HG03469 (cell line): ENCODE measurements around the gene APOD.
A peak's percentile ranks its signal among the peaks of the same experiment; 100 is the strongest.
"Not testable (repeated sequence)": the region's sequence is repeated elsewhere in the genome, so short reads cannot be mapped to it uniquely, and the experiment has no call there.

ENCODE experiments used
- ATAC-seq: cut with Tn5 transposase; IDR thresholded peaks from one replicate; pipeline ENCODE4 v1.9.1; 2021; ENCODE audit warnings: mild to moderate bottlenecking, moderate library complexity, moderate number of reproducible peaks; ENCODE audit not compliant: unreplicated experiment

The APOD gene

GRCh38 chr3:195583831-195584542 is at the start of gene APOD:
APOD (minus strand) TSS chr3:195583940; CDS start chr3:195579461, 4,479 bp downstream.
- ATAC-seq = no peak

GRCh38 chr3:195633351-195633750 is 49.6 kb upstream of the APOD start:
- ATAC-seq = not testable (repeated sequence)

DNA sequence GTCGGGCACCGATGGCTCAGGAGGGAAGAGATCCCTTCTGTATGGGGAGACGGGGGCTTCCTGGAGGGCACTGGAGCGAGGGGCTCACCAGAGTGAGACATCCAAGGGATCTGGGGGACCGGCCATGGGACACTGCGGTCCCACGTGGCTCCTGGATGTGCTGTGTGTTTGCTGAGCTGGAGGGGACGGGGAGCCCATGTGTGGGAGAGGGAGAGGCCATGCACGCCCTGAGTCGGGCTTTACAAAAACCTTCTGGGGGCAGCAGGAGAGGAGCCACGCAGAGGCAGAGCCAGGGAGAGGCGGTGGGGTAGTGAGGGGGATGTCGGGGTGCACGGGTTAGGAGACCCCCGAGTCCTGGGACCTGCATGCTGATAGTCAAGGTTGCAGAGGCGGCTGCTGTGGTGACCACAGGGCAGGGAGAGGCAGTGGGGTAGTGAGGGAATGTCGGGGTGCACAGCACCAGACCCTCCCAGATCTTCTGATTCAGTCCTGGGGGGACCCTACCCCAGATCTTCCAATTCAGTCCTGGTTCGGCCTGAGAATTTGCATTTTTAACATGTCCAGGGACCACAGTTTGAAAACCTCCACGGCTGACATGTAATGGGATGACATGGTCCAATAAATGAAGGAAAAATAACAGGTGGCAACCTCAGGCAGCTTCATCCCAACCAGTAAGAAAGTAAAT is 48.9 kb upstream of the APOD start:
- not testable (repeated sequence) for ATAC-seq

DNA sequence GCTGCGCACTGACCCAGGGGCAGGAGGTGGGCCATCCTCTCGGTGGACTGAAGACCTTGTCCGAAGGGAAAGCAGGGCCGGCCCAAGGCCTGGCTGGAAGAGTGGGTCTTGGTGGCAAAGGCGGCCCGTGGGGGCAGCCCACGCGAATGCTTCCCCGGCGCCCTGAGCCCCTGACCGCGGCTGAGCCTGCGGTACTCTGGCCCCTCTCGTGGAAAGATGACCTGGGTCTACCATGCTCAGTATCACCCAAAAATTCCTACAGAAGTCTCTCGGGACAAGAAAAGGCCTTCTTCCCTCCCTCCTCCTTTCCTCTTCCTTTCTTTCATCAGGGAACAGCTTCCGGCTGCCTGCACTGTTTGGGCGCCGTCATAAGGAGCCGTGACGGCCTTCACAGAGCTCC is 48.3 kb upstream of the APOD start:
- ATAC-seq = not testable (repeated sequence)

DNA sequence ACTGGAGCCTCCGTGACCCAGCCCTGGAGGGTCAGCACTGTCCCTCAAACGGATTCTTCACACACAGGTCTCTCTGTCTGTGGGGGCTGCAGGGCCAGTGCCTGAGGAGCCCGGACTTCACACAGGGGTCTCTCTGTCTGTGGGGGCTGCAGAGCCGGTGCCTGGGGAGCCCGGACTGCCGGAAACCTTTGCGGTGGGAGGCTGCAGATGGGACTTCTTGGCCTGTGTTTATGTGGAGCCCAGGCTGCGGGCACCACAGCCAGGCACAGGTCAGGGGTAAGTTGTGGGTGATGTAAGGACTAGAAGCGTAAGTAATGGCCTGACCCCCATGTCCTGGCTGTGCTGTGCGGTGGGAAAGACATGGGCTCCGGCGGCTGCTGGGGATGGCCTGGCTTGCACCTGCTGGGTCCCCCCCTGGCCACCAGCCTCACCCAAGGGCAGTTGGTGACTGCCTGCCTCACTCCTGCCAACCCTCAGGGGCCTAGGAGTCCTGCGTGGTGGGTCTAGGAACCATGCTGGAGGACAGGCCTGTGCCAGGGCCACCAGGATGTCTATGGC is 47.3 kb upstream of the APOD start:
- ATAC-seq = not testable (repeated sequence)

GRCh38 chr3:195630086-195630917 is 46.6 kb upstream of the APOD start:
- ATAC-seq = peak; percentile 34

- ATAC-seq = not testable (repeated sequence)
Observed at GRCh38 chr3:195629682-195630081, 45.9 kb upstream of the APOD start.

DNA sequence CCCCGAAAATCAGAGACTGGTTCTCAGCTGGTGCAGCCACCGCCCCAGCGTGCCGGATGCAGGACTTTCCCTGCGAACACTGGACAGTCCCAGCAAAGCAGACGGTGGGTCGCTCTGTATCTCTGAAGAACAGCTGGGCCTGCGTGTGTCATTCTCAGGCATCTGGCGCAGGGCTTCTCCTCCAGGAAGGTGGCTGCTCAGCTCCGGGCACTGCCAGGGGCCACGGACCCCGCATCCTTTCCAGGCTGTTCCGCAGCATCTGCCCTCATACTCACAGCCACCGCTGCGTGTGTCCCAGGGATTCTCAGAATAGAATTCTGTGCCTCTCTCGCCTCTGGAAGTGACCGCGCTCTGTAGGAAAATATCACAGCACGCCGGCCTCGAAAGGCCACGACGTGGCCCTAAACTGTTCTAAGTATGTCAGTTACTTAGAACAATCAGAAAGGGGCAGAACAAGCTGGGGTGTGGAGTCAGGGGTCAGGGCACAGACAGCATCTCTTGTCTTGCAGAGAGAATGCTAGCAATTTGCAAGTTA is 44.7 kb upstream of the APOD start:
- not testable (repeated sequence) for ATAC-seq

GRCh38 chr3:195627515-195628385 is 44.0 kb upstream of the APOD start:
- not testable (repeated sequence) for ATAC-seq

DNA sequence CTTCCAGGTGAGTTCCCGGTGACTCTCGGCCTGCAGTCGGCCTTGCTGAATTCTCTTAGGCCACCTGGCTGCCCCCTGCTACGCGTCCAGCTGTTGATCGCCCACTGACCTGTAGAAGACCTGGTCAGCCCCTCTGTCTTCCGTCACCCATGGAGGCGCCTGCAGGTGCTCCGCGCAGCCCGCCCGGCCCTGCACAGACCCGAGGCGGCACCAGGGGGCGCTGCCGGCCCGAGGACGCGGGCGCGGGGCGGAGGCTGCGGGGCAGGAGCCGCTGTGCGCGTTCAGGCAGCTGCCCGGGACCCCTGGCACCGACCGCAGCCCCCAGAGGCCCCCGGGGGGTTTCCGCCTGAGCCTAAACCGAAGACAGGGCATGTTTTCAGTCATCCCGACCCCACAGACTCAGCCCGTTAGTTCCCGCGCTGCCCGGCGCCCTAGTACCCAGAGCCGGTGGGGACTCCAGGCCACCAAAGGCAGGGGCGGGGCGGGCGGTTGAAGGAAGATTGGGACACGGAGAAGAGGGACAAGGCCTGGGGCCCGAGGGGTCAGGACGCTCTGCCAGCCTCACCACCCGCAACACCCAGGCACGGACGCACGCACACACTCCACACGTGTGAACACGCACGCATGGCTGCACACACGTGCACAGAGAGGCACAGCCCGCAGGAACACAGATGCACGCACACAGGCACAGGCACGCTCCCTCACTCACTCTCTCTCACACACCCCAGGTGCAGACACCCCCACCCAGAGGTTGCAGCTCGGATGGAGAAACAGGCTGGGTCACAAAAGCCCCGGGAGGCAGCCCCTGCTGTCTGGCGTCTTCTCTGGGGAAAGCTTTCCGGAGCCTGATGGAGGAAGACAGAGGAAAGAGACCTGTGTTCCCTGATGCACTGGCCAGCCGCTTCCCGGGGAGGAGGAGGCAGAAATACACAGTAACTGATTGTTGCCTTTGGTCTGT is 41.1 kb upstream of the APOD start:
- ATAC-seq = peak; percentile 65

DNA sequence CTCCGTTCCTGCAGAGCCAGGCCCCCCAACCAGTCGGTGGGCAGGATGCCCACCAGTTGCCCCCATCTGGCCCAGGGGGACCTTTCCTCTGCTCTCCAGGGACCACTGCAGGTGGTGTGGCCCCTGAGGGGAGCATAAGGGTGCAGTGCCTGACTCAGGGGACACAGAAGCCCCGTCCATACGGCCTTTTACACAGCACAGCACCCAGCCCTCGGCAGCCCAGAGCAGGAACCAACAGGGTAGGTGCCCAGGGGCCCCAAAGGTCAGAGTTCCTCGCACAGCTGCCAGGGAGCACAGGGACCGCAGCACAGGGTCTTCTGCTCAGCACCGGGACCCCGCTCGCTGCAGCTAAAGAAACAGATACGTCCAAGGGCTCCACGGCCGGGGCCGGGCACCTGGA is 40.4 kb upstream of the APOD start:
- ATAC-seq = peak; percentile 11

GRCh38 chr3:195623217-195623965 is 39.7 kb upstream of the APOD start:
- ATAC-seq = not testable (repeated sequence)

- ATAC-seq = not testable (repeated sequence)
Observed at GRCh38 chr3:195622523-195623170, 38.9 kb upstream of the APOD start.

GRCh38 chr3:195622012-195622411 is 38.3 kb upstream of the APOD start:
- not testable (repeated sequence) for ATAC-seq

DNA sequence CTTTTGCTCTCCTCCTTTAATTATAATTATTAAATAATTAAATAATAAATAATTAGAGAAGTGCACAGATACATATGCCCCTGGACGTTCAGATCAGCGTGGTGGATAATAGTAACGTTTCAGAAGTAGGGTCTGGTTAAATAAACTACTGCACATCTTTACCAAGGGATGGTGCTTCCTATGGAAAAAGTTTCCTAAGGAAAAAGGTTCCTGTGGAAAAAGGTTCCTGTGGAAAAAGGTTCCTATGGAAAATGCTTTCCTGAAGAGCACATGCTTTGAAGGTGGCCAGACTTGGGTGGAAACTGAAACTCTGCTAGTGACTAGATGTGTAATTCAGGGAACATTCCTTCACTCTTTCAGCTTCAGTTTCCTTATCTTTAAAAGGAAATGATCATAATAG is 37.4 kb upstream of the APOD start:
- ATAC-seq = not testable (repeated sequence)

GRCh38 chr3:195620476-195620875 is 36.7 kb upstream of the APOD start:
- ATAC-seq = not testable (repeated sequence)

- not testable (repeated sequence) for ATAC-seq
Observed at GRCh38 chr3:195619591-195620369, 36.0 kb upstream of the APOD start.
